Endothelial cell (in vitro differentiated cells): Measurements from ENCODE around the gene OLA1. TPM values are rescaled to one million over a fixed set of nuclear protein-coding genes. Genes with fewer than 3 reads are reported as not detected.
A peak's percentile ranks its signal among the peaks of the same experiment; 100 is the strongest.

ENCODE experiments used
- DNase-seq: peaks from one replicate; pipeline ENCODE4 v3.0.0; 2021; ENCODE audit warnings: low spot score
- H3K27ac Mint-ChIP-seq: one replicate; pipeline ENCODE4 v1.8.0; 2021; ENCODE audit warnings: mixed read lengths, inconsistent platforms; ENCODE audit not compliant: unreplicated experiment
- H3K27me3 Mint-ChIP-seq: one replicate; pipeline ENCODE4 v1.8.0; 2021; ENCODE audit warnings: mild to moderate bottlenecking, moderate library complexity, mixed read lengths, inconsistent platforms; ENCODE audit not compliant: unreplicated experiment
- H3K36me3 Mint-ChIP-seq: one replicate; pipeline ENCODE4 v1.8.0; 2021; ENCODE audit warnings: mild to moderate bottlenecking, low read depth, mixed read lengths, inconsistent platforms; ENCODE audit not compliant: unreplicated experiment
- H3K4me1 Mint-ChIP-seq: one replicate; pipeline ENCODE4 v1.8.0; 2021; ENCODE audit warnings: mild to moderate bottlenecking, mixed read lengths, inconsistent platforms; ENCODE audit not compliant: unreplicated experiment
- H3K4me3 Mint-ChIP-seq: one replicate; pipeline ENCODE4 v1.8.0; 2021; ENCODE audit warnings: mild to moderate bottlenecking, mixed read lengths, inconsistent platforms; ENCODE audit not compliant: unreplicated experiment
- H3K9me3 Mint-ChIP-seq: one replicate; pipeline ENCODE4 v1.8.0; 2021; ENCODE audit warnings: mixed read lengths, inconsistent platforms; ENCODE audit not compliant: unreplicated experiment
- CTCF ChIP-seq: fragments of 200-600 bp; sonication (generic); IDR thresholded peaks from one replicate; pipeline ENCODE4 v1.5.0; 2021; ENCODE audit warnings: antibody characterized with exemption; ENCODE audit not compliant: unreplicated experiment
- total RNA-seq: library from RNA; stranded (reverse); fragmentation: NEBNext Ultra II Directional; extraction: Animal tissue kit (Norgen Biotek cat#: 25700); gene quantifications from one replicate; pipeline ENCODE4 v1.2.1, GENCODE V29; 2021; ENCODE audit not compliant: unreplicated experiment

OLA1 gene
- total RNA-seq, 1 donor from 2014 or later = 105 TPM

GRCh38 chr2:174169372-174169771 lies 79.0 kb downstream of the OLA1 start:
- Mint-ChIP-seq H3K4me1 (no peaks in the 10 kb centered on the region), H3K36me3 (peaks cover 15% of the 10 kb centered on the region), H3K27me3 (no peaks in the 10 kb centered on the region), H3K9me3 (no peaks in the 10 kb centered on the region), H3K27ac (no peak overlapping the region), H3K4me3 (no peak overlapping the region)
- TF ChIP-seq CTCF = no peak
- DNase-seq = no peak

GRCh38 chr2:174166261-174166660 lies 82.1 kb downstream of the OLA1 start:
- Mint-ChIP-seq H3K27ac (no peak overlapping the region), H3K4me3 (no peak overlapping the region), H3K4me1 (peaks cover 2% of the 10 kb centered on the region), H3K36me3 (peaks cover 4% of the 10 kb centered on the region), H3K27me3 (no peaks in the 10 kb centered on the region), H3K9me3 (no peaks in the 10 kb centered on the region)
- TF ChIP-seq CTCF = no peak
- no peak for DNase-seq

GRCh38 chr2:174161490-174161889 lies 86.8 kb downstream of the OLA1 start:
- Mint-ChIP-seq H3K36me3 (no peaks in the 10 kb centered on the region), H3K27me3 (no peaks in the 10 kb centered on the region), H3K4me1 (peaks cover 2% of the 10 kb centered on the region), H3K4me3 (no peak overlapping the region), H3K9me3 (no peaks in the 10 kb centered on the region), H3K27ac (no peak overlapping the region)
- no peak for DNase-seq
- TF ChIP-seq CTCF = no peak

- H3K4me1 Mint-ChIP-seq = peaks cover 6% of the 10 kb centered on the region
- TF ChIP-seq CTCF = peak; percentile 56
- H3K4me3 Mint-ChIP-seq = no peak overlapping the region
- DNase-seq = peak; percentile 62
- no peaks in the 10 kb centered on the region for H3K27me3 Mint-ChIP-seq
- H3K27ac Mint-ChIP-seq = no peak overlapping the region
- no peaks in the 10 kb centered on the region for H3K36me3 Mint-ChIP-seq
- no peaks in the 10 kb centered on the region for H3K9me3 Mint-ChIP-seq
These were observed 90.3 kb downstream of the OLA1 start for GRCh38 chr2:174158003-174158402.

GRCh38 chr2:174157053-174157452 lies 91.3 kb downstream of the OLA1 start:
- Mint-ChIP-seq H3K4me1 (peaks cover 10% of the 10 kb centered on the region), H3K36me3 (no peaks in the 10 kb centered on the region), H3K27me3 (no peaks in the 10 kb centered on the region), H3K9me3 (no peaks in the 10 kb centered on the region), H3K4me3 (no peak overlapping the region), H3K27ac (no peak overlapping the region)
- no peak for DNase-seq
- no peak for TF ChIP-seq CTCF
